Peyer's patch (tissue), 4 donors: ENCODE results near the gene DEF6. TPM values are rescaled to one million over a fixed set of nuclear protein-coding genes. Genes with fewer than 3 reads are reported as not detected.
"Not testable (repeated sequence)": the region's sequence is repeated elsewhere in the genome, so short reads cannot be mapped to it uniquely, and the experiment has no call there.

Source experiments
- DNase-seq, 3 donors: peaks; one replicate each; pipeline ENCODE4 v3.0.0-alpha.2; 2017 to 2019
- H3K27ac ChIP-seq, 4 donors: fragments of 200-600 bp; sonication (generic); one replicate each; pipeline ENCODE4 v1.5.1; 2016 to 2019
- H3K27me3 ChIP-seq, 2 donors: fragments of 200-600 bp; sonication (generic); one replicate each; pipeline ENCODE4 v1.5.1; 2019
- H3K36me3 ChIP-seq, 3 donors: fragments of 200-600 bp; sonication (generic); one replicate each; pipeline ENCODE4 v1.5.1; 2016 to 2019
- H3K4me1 ChIP-seq, 4 donors: fragments of 200-600 bp; sonication (generic); one replicate each; pipeline ENCODE4 v1.5.1; 2016 to 2019
- H3K4me3 ChIP-seq, 4 donors: fragments of 200-600 bp; sonication (generic); 1 replicate in 3 of 4; 2 replicates in 1 of 4; pipeline ENCODE4 v1.5.1; 2016 to 2019; ENCODE audit warnings: mild to moderate bottlenecking in 1 of 4
- H3K9me3 ChIP-seq, 4 donors: fragments of 200-600 bp; sonication (generic); one replicate each; pipeline ENCODE4 v1.5.1; 2016 to 2019; ENCODE audit warnings: mild to moderate bottlenecking in 1 of 4
- CTCF ChIP-seq, 6 experiments: fragments of 450-650 bp in 4 of 6; fragments of 200-600 bp in 2 of 6; sonication (generic) in 1 of 6; IDR thresholded peaks; one replicate each; pipeline ENCODE4 v1.5.1; 2017 to 2019; ENCODE audit warnings: antibody characterized with exemption in 6 of 6, mild to moderate bottlenecking in 3 of 6, moderate library complexity in 1 of 6
- POLR2A ChIP-seq, 2 donors: fragments of 450-650 bp; IDR thresholded peaks; one replicate each; pipeline ENCODE4 v1.5.1; 2017; ENCODE audit warnings: antibody characterized with exemption in 2 of 2, mild to moderate bottlenecking in 2 of 2, moderate library complexity in 2 of 2
- total RNA-seq, 4 donors: library from RNA; depleted of rRNA; stranded (reverse); fragments of >200 nt; gene quantifications; one replicate each; pipeline ENCODE4 v1.1.0, GENCODE V29; 2016

The DEF6 gene
- total RNA-seq, 4 donors from 2014 or later, result 11.0 to 85.8 (median 21.5) TPM

- no peak overlapping the region for H3K4me3 ChIP-seq
- H3K27me3 ChIP-seq, result no peaks in the 10 kb centered on the region
- no peak for DNase-seq
- no peak overlapping the region for H3K27ac ChIP-seq
- TF ChIP-seq CTCF (IDR thresholded peaks at IDR 0.05) (no peak), POLR2A (IDR thresholded peaks at IDR 0.05) (no peak)
- H3K4me1 ChIP-seq, result no peaks in the 10 kb centered on the region
- H3K36me3 ChIP-seq, result no peaks in the 10 kb centered on the region
- no peaks in the 10 kb centered on the region for H3K9me3 ChIP-seq
Observed at GRCh38 chr6:35330541-35331119, 33.0 kb downstream of the DEF6 start.

GRCh38 chr6:35332074-35332887 lies 34.7 kb downstream of the DEF6 start:
- H3K4me1 ChIP-seq, H3K36me3 ChIP-seq, H3K4me3 ChIP-seq, H3K27me3 ChIP-seq, H3K9me3 ChIP-seq, H3K27ac ChIP-seq: not testable (repeated sequence)
- peak in 3 of 6 experiments; percentile 32 to 47 (median 47) for TF ChIP-seq CTCF (IDR thresholded peaks at IDR 0.05)
- DNase-seq, result peak in 2 of 3 donors; percentile 77 to 88

- Histone ChIP-seq H3K36me3 (peaks cover 0 to 7% (median 0%) of the 10 kb centered on the region in 3 donors), H3K4me3 (no peak overlapping the region), H3K9me3 (no peaks in the 10 kb centered on the region), H3K27me3 (no peaks in the 10 kb centered on the region), H3K4me1 (peaks cover 0 to 24% (median 2%) of the 10 kb centered on the region in 4 donors), H3K27ac (no peak overlapping the region)
- no peak for TF ChIP-seq POLR2A (IDR thresholded peaks at IDR 0.05)
- TF ChIP-seq CTCF (IDR thresholded peaks at IDR 0.05), result no peak
- peak in 1 of 3 donors; percentile 28 for DNase-seq
Observed at GRCh38 chr6:35341557-35341956, 43.9 kb downstream of the DEF6 start.

- H3K36me3 ChIP-seq, result peaks cover 0 to 17% (median 0%) of the 10 kb centered on the region in 3 donors
- H3K27me3 ChIP-seq, result no peaks in the 10 kb centered on the region
- H3K4me3 ChIP-seq, result peak within 1 kb of the TSS; percentile 79 to 95 (median 86)
- DNase-seq, result peak; percentile 98 to 99 (median 99)
- H3K4me1 ChIP-seq, result peaks cover 0 to 24% (median 2%) of the 10 kb centered on the region in 4 donors
- H3K9me3 ChIP-seq, result no peaks in the 10 kb centered on the region
- peak within 1 kb of the TSS; percentile 89 to 95 (median 92) for H3K27ac ChIP-seq
- peak; percentile 64 to 83 for TF ChIP-seq POLR2A (IDR thresholded peaks at IDR 0.05)
- TF ChIP-seq CTCF (IDR thresholded peaks at IDR 0.05), result peak; percentile 95 to 100 (median 99)
Observed at GRCh38 chr6:35342258-35343091, 44.9 kb downstream of the DEF6 start, which contains the start of gene PPARD. PPARD (plus strand) TSS chr6:35342558; CDS start chr6:35411088, 68,530 bp downstream.

GRCh38 chr6:35343092-35343834 lies 45.6 kb downstream of the DEF6 start:
- peak overlapping the region; percentile 79 to 95 (median 86) for H3K4me3 ChIP-seq
- peak; percentile 43 to 61 (median 46) for DNase-seq
- no peaks in the 10 kb centered on the region for H3K9me3 ChIP-seq
- no peaks in the 10 kb centered on the region for H3K27me3 ChIP-seq
- peaks cover 0 to 22% (median 0%) of the 10 kb centered on the region in 3 donors for H3K36me3 ChIP-seq
- peak overlapping the region; percentile 89 to 95 (median 92) for H3K27ac ChIP-seq
- peaks cover 0 to 24% (median 4%) of the 10 kb centered on the region in 4 donors for H3K4me1 ChIP-seq
- TF ChIP-seq CTCF (IDR thresholded peaks at IDR 0.05) (no peak), POLR2A (IDR thresholded peaks at IDR 0.05) (peak in 1 of 2 donors; percentile 11)
